Measurements from ENCODE around the gene TULP4. TPM values are rescaled to one million over a fixed set of nuclear protein-coding genes. Genes with fewer than 3 reads are reported as not detected.
"Not testable (repeated sequence)": the region's sequence is repeated elsewhere in the genome, so short reads cannot be mapped to it uniquely, and the experiment has no call there.

TULP4 gene
- total RNA-seq, 1 donor from 2014 or later: 29.9 TPM

DNA sequence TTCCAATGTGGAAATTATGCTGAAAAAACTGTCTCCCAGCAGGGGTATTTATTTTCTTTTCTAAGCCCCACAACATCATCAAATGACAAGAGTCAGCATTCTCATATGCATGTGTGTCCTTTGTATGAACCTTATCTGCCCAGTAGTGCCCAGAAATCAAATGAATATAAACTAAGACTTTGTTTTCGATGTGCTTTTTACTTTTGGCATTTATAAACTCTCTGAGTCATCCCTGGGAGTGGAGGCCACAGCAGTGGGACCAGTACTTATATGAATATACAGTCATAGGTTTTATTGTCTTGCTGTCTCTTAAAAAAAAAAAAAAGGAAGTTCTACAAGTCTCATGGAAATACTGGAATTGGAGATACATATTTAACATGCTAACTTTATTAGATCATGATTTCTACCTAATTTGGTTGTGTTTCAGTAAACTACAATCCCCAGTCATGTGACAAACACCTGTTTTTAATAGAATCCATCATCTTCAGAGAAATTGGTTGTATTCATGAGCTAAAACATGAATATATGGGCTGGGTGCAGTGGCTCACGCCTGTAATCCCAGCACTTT lies 148.4 kb downstream of the TULP4 start:
- intact Hi-C loops (cut with micrococcal nuclease): no loop called here

DNA sequence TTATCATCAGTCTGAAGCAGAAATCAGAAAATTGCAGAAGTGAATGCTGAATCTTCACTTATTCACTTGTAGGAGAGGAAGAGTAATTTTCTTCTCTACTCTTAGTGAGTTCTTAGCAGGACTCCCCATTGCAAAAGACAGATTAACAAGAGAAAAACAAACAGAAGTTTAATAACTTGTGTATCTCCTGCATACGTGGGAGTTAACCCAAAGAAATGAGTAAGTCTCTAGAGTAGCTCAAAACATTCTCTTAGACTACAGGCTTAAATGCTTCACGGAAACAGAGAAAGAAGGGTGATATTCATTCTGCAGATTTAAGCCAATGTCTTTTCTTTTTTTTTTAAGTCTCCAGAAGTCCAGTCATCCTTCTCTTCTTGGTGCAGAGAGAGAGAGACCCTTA lies 149.7 kb downstream of the TULP4 start:
- intact Hi-C loops (cut with micrococcal nuclease): no loop called here

DNA sequence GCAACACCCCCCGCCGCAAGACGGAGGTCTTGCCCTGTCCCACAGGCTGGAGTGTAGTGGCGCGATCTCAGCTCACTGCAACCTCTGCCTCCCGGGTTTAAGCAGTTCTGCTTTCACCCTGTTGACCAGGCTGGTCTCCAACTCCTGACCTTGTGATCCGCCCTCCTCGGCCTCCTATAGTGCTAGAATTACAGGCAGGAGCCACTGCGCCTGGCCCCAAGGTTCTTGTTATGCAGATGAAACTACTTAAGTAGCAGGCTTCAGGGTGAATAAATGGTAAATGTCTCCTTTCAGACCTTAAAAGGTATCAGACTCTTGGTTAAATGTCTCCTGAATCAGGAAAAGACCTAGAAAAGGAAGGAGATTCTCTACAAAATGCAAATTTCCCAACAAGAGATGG lies 152.2 kb downstream of the TULP4 start:
- intact Hi-C loops (cut with micrococcal nuclease): no loop called here

DNA sequence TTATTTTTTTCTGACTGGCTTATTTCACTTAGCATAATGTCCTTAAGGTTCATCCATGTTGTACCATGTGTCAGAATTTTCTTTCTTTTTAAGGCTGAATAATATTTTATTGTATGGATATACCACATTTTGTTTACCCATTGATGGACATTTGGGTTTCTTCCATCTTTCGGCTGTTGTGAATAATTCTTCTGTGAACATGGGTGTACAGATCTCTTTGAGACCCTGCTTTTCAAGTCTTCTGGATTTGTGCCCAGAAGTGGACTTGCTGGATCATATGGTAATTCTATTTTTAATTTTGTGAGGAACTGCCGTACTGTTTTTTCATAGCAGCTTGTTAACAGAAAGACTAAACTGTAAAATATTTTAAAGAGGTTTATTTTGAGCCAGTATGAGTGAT lies 153.0 kb downstream of the TULP4 start:
- intact Hi-C loops (cut with micrococcal nuclease): no loop called here

DNA sequence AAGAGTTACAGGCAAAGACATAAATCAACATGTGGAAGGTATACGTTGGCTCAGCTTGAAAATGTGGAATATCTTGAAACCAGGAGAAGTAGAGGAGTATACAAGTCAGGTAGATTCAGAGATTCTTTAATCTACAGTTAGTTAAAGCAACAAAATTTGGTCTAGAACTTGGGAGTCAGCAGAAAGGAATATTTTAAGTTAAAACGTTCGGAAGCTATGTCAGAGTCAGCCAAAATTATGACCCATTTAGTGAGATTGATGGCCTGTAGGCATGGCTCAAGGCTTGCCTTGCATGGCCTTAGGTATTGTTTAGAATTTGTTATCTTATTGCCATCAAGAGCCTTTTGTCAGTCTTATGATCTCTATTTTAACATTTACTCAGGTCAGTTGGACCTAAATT lies 153.5 kb downstream of the TULP4 start:
- intact Hi-C loops (cut with micrococcal nuclease): no loop called here

DNA sequence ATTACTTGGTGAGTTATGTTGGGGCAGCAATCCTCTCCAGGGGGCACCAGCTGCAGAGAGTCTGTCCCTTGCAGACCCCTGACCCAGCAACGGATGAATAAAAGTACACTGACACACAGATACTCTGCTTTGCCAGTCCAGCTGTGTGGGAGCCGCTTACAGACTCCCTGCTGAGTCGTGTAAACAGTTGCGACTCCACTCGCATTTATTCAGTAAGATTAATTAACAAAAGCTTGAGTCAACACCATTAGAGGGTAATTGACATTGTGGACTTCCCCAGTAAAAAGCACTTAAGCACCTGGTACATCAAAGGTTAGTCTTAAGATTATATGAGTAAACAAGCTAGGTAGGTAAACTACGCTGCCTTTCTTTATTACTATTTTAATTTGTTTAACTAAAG lies 155.7 kb downstream of the TULP4 start:
- intact Hi-C loops (cut with micrococcal nuclease): no loop called here

DNA sequence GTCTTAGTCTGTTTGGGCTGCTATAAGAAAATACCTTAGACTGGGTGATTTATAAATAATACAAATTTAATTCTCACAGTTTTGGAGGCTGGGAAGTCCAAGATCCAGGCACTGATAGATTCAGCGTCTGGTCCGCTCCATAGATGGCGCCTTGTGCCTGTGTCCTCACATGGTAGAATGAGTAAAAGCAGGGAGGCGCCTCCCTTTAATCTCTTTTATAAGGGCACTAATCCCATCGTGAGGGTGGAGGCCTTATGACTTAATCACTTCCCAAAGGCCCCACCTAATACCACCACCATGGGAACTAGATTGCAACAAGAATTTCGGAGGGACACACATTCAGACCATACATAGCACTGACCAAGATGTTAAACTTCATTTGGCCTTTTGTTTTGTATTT lies 156.4 kb downstream of the TULP4 start:
- intact Hi-C loops (cut with micrococcal nuclease): no loop called here

DNA sequence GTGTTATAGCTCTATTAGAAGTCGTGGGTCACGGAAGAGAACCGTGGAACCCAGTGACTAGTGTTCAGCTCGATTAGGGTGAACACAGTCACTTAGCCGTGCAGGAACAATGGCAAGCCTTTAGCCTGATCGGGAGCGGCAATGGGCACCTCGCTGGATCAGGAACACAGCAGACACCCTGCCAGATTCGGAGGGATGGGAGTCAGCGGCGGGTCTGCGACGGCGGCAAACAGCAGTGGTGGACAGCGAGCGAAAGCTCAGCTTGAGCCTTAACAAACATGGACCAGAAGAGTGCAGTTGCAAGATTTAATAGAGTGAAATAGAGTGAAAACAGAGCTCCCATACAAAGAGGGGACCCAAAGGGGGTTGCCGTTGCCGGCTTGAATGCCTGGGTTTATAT lies 157.8 kb downstream of the TULP4 start:
- intact Hi-C loops (cut with micrococcal nuclease): not testable (repeated sequence)

DNA sequence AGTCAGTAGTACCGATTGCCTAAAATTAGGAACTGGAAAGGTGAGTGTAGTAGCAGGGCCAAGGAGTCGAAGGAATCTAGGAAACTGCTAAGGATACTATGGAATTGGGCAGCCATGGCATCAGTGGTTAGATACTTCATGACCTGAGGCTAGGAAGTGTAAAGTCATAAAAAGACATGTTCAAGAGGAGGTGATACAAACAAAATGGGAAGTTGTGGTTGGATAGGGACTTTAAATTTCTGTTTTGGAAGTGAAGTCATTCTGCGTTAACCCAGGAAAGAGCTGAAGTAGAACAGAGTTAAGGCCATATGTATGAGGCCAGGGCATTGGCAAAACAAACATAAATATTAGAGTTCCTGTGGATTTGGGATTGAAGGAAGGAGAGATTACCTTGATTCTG lies 159.1 kb downstream of the TULP4 start:
- intact Hi-C loops (cut with micrococcal nuclease): no loop called here

DNA sequence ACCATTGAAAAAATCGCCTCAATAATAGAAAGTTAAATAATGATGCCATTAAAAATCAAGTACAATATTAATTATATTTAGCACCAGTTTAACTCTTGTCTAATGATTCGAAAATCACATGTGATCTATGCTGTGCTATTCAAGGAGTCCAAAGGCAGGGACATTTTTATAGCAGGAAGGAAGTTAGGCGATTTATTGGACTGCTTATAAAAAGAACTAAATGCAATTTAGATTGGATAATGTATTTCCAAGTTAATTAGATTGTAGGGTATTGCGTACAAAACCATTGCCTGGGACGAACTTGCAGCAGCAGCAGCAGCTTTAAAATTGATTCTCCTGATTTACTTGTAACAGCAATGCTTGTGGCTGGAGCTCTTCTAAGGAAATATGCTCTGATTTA lies 160.2 kb downstream of the TULP4 start:
- intact Hi-C loops (cut with micrococcal nuclease): no loop called here

DNA sequence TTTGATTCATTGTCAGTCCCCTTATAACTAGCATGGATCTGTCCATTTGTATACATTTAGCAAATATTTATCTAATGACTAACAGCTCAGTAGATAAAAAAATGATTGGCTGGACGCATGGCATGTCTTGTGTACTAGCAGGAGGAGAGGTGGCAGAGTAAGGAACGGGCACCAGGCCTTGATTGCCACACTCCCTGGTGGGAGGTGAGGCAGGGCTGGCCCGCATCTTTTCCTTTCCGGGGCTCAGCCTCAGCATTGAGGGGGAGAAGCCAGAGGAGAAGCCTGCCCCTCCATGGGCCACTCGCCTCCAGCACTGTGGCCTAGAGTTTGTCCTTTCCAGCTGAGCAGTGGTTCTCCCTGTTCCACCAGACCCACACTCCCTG lies 162.7 kb downstream of the TULP4 start:
- intact Hi-C loops (cut with micrococcal nuclease): no loop called here

DNA sequence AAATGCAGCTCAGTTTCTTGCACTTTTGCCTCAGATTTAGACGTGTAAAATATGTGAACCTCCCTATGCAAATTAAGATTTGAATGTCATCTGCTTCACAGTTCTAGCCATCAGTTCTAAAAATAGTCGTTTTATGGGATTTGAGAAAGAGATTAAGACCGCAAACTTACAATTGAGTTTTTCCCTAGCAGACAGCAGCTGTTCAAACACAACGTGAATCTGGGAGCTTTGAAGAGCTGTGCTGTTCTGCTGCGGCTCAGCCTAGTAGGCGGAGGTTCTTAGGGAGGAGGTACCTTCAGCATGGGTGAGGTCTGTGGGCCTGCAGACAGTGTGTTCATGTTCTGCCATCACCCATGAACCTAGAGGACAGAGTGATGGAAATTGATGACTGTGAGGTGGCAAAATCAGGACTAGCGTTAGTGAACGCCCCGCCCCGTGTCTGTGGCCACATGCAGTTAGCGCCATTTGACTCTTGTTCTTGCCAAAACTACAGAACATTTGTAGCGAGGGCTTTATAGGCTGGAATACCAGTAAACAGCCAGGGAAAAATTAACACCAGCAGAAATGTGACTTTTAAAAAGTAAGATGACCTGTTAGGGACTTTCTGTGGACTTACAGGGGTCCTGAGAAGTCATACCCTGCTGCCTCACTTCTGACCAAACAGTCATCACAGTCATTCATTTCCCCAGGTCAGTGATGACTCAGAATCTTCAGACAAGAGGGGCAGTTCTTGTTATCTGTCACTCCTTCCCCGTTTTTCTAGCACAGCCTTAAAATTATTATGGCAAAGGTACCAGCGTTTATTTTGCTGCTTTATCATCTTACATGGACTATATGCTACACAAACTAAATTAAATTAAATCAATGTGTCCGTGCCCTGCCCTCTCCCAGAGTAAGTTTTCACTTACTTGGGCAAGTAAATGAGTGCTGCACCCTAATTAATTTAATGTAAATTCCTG lies 163.4 kb downstream of the TULP4 start:
- intact Hi-C loops (cut with micrococcal nuclease): no loop called here

DNA sequence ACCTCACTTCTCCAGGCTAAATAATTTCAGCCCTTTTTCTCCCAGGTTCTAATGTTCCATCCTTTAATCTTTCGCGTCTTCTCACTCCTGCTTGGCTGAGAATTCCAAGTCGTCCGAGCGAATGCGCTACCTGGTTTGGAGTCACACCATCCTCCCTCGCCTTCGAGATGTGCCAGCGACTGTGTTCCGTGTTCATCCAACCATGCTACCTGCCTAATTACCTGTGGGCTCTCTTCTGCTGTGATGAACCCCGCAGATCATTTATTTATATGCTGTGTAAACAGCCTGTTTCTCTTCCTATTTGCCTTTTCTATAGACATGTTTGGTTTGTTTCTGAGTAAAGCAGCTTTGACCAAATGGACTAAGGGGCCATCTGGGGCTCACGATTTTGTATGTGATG lies 164.1 kb downstream of the TULP4 start:
- intact Hi-C loops (cut with micrococcal nuclease): no loop called here

DNA sequence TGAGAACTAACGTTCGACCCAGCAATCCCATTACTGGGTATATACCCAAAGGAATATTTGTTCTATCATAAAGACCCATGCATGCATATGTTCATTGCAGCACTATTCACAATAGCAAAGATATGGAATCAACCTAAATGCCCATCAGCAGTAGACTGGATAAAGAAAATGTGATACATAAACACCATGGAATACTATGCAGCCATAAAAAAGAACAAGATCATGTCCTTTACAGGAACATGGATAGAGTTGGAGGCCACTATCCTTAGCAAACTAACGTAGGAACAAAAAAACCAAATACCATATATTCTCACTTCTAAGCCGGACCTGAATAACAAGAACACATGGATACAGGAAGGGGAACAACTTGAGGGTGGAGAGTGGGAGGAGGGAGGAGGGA lies 165.5 kb downstream of the TULP4 start:
- intact Hi-C loops (cut with micrococcal nuclease): not testable (repeated sequence)

DNA sequence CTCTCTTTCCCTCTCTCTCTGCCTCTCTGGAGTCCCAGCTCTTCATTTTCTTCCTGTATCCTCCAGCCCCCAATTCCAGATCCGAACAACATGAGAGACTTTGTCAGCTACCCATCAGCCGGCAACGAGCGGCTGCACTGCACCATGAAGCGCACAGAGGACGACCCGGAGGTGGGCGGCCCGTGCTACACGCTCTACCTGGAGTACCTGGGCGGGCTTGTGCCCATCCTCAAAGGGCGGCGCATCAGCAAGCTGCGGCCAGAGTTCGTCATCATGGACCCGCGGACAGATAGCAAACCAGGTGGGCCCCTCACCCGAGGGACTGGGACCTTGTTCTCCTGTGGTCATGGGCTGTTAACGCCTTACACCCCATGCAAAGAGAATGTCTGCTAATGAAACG lies 168.7 kb downstream of the TULP4 start:
- intact Hi-C loops (cut with micrococcal nuclease): no loop called here

DNA sequence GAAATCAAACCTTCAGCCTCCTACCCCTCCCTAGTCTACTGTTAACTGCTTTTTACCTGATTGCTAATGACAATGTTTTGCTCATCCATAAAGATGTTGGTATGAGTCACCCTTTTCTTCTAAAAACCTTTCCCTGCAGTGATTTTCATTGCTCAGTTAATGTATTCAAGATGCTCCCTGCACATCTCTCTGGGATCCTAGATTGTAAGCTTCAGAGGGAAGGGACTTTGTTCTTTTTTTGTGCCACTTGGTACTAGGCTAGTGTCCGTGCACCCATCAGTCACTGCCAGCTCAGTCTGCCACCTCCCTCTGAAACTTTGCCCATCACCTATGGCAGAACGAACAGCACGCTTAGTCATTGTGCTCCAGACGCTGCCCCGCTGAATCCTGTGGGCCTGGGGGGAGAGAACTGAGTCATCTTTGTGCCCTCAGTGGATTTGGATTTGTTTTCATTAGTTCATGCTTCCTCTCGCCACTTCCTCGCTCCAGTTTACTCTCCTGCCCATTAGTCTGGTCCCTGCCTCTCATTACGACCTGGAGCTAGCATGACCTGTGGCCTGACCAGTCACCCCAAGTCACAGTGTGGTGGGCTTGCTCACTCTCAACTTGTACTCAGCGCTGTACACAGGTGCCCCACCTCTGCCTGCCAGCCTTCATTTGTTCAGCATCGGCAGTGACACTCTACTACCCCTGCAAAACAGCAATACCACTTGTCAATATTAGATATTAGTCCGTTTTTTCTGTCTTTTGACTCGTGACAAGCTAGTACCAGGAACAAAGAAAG lies 169.6 kb downstream of the TULP4 start:
- intact Hi-C loops (cut with micrococcal nuclease): no loop called here

DNA sequence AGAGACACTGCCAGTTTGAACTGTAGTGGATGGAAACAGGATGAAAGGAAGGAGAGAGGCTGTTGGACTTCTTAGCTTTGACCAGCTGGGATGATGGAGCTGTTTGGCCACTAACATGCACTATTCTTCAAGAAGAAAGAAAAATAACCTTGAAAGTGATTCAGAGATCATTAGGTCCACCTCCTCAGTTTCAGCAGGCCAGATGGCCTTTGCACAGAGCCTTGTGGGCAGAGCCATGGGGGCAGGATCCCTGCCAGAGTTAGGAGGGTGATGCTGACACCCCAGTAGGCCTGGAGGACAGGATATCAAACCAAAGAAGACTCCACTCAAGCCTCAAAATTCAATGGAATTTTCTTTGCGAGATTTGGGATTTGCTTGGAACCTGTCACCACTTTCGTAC lies 173.2 kb downstream of the TULP4 start:
- intact Hi-C loops (cut with micrococcal nuclease): no loop called here

DNA sequence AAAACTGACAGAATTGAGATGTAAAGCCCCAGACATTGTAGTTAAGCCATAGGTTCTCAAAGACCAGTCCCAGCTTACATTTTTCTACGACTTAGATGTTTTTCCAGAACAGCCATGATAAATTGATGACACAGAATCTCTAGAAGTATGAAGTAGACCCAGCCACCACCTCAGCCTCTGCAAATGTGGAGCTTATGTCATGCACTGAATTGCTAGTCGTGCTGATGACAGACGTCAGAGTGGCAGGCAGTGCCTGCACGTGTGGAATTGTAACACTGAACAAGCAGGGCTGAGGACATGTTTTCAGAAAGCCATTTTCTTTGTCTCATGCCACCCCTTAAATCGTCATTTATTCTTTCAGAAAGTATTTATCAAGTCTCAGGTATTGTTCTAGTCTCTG lies 175.2 kb downstream of the TULP4 start:
- intact Hi-C loops (cut with micrococcal nuclease): no loop called here

DNA sequence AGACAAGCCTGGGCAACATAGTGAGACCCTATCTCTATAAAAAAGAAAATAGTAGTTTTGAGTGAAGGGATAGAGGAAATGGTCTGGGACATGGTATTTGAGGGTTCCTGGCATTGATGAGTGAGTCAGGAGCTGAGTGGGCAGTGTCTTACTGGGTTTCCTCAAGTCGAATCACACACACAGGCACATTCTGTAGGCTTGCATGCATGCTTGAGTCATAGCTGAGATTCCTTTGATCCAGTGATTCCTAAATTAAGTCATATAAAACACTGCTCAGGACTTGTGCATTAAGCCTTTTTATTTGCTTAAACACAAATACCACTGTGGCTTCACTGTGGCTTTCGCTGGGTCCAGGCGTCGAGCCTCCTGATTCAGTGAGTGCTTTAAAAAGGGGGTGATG lies 175.8 kb downstream of the TULP4 start:
- intact Hi-C loops (cut with micrococcal nuclease): no loop called here

DNA sequence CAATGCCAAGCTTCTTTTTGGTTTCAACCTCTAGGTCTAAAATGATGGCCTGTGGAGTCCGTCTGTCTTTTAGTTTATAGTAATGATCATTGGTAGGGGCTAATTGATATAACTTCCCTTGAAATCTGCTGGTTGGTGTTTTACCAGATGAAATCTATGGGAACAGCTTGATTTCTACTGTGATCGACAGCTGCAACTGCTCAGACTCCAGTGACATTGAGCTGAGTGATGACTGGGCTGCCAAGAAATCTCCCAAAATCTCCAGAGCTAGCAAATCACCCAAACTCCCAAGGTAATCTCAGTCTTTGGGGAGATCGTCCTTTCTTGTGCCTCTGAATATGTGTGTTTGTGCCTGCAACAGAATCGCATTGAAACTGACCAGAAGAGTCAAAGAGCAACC lies 177.2 kb downstream of the TULP4 start:
- intact Hi-C loops (cut with micrococcal nuclease): no loop called here

DNA sequence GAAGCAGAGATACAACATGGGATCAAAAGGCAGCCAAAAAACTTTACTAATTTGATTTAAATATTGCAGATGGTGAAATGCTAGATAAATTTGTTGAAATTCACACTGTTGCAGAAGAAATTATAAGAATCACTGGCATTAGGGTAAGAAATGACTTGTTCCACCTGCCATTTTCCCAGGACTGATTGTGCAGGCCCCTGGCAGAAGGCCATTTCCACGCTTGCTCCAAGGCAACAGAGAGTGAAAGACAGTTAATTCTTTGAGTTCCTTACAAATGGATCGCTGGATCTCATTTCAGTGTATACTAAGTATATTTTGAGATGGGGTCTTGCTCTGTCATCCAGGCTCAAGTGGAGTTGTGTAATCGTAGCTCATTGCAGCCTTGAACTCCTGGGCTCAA lies 180.6 kb downstream of the TULP4 start:
- intact Hi-C loops (cut with micrococcal nuclease): no loop called here

DNA sequence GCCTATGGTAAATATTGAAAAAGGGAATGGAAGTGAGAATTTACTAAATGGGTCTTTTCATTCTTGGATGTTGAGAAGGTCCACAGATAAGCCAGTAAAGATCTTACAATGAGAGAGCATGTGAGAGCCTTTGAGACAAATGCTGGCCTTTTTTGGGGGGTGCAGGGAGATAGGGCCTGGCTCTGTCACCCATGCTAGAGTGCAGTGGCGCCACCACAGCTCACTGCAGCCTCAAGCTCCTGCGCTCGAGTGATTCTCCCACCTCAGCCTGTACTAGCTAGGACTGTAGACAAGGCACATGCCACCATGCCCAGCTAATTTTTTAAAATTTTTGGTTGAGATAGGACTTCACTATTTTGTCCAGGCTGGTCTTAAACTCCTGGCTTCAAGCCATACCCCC lies 184.4 kb downstream of the TULP4 start:
- intact Hi-C loops (cut with micrococcal nuclease): no loop called here
